ENCODE data around the gene H1-8.

Gene H1-8

GRCh38 chr3:129591932-129592331 is 49.0 kb downstream of the H1-8 start:
- no peak for DNase-seq (ENCODE audit: extremely low read depth in 1 of 2, low read depth in 1 of 2)

GRCh38 chr3:129592381-129593131 is 49.6 kb downstream of the H1-8 start:
- DNase-seq (ENCODE audit: extremely low read depth in 1 of 2, low read depth in 1 of 2): no peak

- DNase-seq (ENCODE audit: extremely low read depth in 1 of 2, low read depth in 1 of 2): no peak
These were observed 50.2 kb downstream of the H1-8 start for GRCh38 chr3:129593230-129593594.

GRCh38 chr3:129593595-129594339 is 50.8 kb downstream of the H1-8 start:
- no peak for DNase-seq (ENCODE audit: extremely low read depth in 1 of 2, low read depth in 1 of 2)

- no peak for DNase-seq (ENCODE audit: extremely low read depth in 1 of 2, low read depth in 1 of 2)
These were observed 51.4 kb downstream of the H1-8 start for GRCh38 chr3:129594409-129594808.

- DNase-seq (ENCODE audit: extremely low read depth in 1 of 2, low read depth in 1 of 2): no peak
These were observed 52.0 kb downstream of the H1-8 start for GRCh38 chr3:129594907-129595390.

GRCh38 chr3:129595544-129596193 is 52.7 kb downstream of the H1-8 start:
- no peak for DNase-seq (ENCODE audit: extremely low read depth in 1 of 2, low read depth in 1 of 2)

- DNase-seq (ENCODE audit: extremely low read depth in 1 of 2, low read depth in 1 of 2): no peak
These were observed 53.5 kb downstream of the H1-8 start for GRCh38 chr3:129596194-129597086.

- DNase-seq (ENCODE audit: extremely low read depth in 1 of 2, low read depth in 1 of 2): no peak
These were observed 54.4 kb downstream of the H1-8 start for GRCh38 chr3:129597087-129597999.

- DNase-seq (ENCODE audit: extremely low read depth in 1 of 2, low read depth in 1 of 2): no peak
These were observed 55.0 kb downstream of the H1-8 start for GRCh38 chr3:129598000-129598381.

- no peak for DNase-seq (ENCODE audit: extremely low read depth in 1 of 2, low read depth in 1 of 2)
These were observed 55.5 kb downstream of the H1-8 start for GRCh38 chr3:129598484-129598883.

- no peak for DNase-seq (ENCODE audit: extremely low read depth in 1 of 2, low read depth in 1 of 2)
These were observed 56.1 kb downstream of the H1-8 start for GRCh38 chr3:129599073-129599472.

GRCh38 chr3:129599607-129600006 is 56.6 kb downstream of the H1-8 start:
- no peak for DNase-seq (ENCODE audit: extremely low read depth in 1 of 2, low read depth in 1 of 2)

GRCh38 chr3:129600348-129600747 is 57.4 kb downstream of the H1-8 start:
- DNase-seq (ENCODE audit: extremely low read depth in 1 of 2, low read depth in 1 of 2): no peak
